Tibial nerve (tissue), 4 donors: ENCODE results near the gene THBS1.

Experiments
- EP300 ChIP-seq, 2 donors: sonication (generic); formaldehyde crosslinking; IDR thresholded peaks; one replicate each; pipeline ENCODE4 v1.6.1; 2017; ENCODE audit warnings: antibody characterized with exemption in 2 of 2, mild to moderate bottlenecking in 1 of 2
- POLR2A ChIP-seq, 2 donors: fragments of 450-650 bp; IDR thresholded peaks; one replicate each; pipeline ENCODE4 v1.6.1; 2017; ENCODE audit warnings: antibody characterized with exemption in 2 of 2, mild to moderate bottlenecking in 2 of 2, moderate library complexity in 2 of 2
- TF ChIP-seq, protein P1 (sequence below), 5 experiments: fragments of 200-600 bp in 3 of 5; fragments of 450-650 bp in 2 of 5; sonication (generic) in 3 of 5; IDR thresholded peaks; one replicate each; pipeline ENCODE4 v1.5.1; 2016 to 2019; ENCODE audit warnings: antibody characterized with exemption in 5 of 5, mild to moderate bottlenecking in 3 of 5, moderate library complexity in 2 of 5

DNA sequence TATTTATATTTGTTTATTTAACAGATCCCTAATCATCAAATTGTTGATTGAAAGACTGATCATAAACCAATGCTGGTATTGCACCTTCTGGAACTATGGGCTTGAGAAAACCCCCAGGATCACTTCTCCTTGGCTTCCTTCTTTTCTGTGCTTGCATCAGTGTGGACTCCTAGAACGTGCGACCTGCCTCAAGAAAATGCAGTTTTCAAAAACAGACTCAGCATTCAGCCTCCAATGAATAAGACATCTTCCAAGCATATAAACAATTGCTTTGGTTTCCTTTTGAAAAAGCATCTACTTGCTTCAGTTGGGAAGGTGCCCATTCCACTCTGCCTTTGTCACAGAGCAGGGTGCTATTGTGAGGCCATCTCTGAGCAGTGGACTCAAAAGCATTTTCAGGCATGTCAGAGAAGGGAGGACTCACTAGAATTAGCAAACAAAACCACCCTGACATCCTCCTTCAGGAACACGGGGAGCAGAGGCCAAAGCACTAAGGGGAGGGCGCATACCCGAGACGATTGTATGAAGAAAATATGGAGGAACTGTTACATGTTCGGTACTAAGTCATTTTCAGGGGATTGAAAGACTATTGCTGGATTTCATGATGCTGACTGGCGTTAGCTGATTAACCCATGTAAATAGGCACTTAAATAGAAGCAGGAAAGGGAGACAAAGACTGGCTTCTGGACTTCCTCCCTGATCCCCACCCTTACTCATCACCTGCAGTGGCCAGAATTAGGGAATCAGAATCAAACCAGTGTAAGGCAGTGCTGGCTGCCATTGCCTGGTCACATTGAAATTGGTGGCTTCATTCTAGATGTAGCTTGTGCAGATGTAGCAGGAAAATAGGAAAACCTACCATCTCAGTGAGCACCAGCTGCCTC lies 14.7 kb downstream of the THBS1 start:
- no peak for TF ChIP-seq POLR2A (IDR thresholded peaks at IDR 0.05)
- TF ChIP-seq, protein P1, sequence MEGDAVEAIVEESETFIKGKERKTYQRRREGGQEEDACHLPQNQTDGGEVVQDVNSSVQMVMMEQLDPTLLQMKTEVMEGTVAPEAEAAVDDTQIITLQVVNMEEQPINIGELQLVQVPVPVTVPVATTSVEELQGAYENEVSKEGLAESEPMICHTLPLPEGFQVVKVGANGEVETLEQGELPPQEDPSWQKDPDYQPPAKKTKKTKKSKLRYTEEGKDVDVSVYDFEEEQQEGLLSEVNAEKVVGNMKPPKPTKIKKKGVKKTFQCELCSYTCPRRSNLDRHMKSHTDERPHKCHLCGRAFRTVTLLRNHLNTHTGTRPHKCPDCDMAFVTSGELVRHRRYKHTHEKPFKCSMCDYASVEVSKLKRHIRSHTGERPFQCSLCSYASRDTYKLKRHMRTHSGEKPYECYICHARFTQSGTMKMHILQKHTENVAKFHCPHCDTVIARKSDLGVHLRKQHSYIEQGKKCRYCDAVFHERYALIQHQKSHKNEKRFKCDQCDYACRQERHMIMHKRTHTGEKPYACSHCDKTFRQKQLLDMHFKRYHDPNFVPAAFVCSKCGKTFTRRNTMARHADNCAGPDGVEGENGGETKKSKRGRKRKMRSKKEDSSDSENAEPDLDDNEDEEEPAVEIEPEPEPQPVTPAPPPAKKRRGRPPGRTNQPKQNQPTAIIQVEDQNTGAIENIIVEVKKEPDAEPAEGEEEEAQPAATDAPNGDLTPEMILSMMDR (IDR thresholded peaks at IDR 0.05): no peak
- peak in 1 of 2 donors; percentile 37 for TF ChIP-seq EP300 (IDR thresholded peaks at IDR 0.05)
